ENCODE results near the gene STRAP. TPM values are rescaled to one million over a fixed set of nuclear protein-coding genes. Genes with fewer than 3 reads are reported as not detected.

Gene STRAP
- total and polyA plus RNA-seq, 2 of the 13 experiments (the other 11 are each of a cell fraction or from before 2014, with no cell fraction given): 66.9 to 118 TPM

DNA sequence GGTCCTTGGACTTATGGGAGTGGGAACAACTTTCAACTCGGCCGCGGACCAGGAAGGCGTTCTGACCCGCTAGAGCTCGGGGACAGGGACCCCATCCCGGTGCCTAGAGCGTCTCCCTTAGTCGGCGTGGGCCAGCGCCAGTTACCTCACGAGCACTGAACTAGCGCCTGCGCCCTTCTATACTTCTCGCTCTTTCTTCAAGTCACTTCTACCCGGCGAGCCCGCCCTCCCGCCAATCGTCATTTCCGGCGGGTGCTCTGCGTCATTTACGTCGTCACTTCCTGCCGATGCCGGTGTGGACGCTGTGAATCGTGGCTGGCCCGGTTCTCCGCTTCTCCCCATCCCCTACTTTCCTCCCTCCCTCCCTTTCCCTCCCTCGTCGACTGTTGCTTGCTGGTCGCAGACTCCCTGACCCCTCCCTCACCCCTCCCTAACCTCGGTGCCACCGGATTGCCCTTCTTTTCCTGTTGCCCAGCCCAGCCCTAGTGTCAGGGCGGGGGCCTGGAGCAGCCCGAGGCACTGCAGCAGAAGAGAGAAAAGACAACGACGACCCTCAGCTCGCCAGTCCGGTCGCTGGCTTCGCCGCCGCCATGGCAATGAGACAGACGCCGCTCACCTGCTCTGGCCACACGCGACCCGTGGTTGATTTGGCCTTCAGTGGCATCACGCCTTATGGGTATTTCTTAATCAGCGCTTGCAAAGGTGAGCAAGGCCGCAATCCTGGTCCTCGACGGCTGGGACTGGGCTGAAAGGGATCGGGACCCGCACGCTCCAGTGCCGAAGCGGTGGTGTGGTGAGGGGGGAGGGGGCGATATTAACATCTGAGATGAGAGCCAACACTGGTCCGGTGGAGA, at the start of gene STRAP (continued):
- TF ChIP-seq, protein P1, sequence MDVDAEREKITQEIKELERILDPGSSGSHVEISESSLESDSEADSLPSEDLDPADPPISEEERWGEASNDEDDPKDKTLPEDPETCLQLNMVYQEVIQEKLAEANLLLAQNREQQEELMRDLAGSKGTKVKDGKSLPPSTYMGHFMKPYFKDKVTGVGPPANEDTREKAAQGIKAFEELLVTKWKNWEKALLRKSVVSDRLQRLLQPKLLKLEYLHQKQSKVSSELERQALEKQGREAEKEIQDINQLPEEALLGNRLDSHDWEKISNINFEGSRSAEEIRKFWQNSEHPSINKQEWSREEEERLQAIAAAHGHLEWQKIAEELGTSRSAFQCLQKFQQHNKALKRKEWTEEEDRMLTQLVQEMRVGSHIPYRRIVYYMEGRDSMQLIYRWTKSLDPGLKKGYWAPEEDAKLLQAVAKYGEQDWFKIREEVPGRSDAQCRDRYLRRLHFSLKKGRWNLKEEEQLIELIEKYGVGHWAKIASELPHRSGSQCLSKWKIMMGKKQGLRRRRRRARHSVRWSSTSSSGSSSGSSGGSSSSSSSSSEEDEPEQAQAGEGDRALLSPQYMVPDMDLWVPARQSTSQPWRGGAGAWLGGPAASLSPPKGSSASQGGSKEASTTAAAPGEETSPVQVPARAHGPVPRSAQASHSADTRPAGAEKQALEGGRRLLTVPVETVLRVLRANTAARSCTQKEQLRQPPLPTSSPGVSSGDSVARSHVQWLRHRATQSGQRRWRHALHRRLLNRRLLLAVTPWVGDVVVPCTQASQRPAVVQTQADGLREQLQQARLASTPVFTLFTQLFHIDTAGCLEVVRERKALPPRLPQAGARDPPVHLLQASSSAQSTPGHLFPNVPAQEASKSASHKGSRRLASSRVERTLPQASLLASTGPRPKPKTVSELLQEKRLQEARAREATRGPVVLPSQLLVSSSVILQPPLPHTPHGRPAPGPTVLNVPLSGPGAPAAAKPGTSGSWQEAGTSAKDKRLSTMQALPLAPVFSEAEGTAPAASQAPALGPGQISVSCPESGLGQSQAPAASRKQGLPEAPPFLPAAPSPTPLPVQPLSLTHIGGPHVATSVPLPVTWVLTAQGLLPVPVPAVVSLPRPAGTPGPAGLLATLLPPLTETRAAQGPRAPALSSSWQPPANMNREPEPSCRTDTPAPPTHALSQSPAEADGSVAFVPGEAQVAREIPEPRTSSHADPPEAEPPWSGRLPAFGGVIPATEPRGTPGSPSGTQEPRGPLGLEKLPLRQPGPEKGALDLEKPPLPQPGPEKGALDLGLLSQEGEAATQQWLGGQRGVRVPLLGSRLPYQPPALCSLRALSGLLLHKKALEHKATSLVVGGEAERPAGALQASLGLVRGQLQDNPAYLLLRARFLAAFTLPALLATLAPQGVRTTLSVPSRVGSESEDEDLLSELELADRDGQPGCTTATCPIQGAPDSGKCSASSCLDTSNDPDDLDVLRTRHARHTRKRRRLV (CRISPR knock-in tag; IDR thresholded peaks at IDR 0.05): peak; percentile 84
- TF ChIP-seq, protein P2, sequence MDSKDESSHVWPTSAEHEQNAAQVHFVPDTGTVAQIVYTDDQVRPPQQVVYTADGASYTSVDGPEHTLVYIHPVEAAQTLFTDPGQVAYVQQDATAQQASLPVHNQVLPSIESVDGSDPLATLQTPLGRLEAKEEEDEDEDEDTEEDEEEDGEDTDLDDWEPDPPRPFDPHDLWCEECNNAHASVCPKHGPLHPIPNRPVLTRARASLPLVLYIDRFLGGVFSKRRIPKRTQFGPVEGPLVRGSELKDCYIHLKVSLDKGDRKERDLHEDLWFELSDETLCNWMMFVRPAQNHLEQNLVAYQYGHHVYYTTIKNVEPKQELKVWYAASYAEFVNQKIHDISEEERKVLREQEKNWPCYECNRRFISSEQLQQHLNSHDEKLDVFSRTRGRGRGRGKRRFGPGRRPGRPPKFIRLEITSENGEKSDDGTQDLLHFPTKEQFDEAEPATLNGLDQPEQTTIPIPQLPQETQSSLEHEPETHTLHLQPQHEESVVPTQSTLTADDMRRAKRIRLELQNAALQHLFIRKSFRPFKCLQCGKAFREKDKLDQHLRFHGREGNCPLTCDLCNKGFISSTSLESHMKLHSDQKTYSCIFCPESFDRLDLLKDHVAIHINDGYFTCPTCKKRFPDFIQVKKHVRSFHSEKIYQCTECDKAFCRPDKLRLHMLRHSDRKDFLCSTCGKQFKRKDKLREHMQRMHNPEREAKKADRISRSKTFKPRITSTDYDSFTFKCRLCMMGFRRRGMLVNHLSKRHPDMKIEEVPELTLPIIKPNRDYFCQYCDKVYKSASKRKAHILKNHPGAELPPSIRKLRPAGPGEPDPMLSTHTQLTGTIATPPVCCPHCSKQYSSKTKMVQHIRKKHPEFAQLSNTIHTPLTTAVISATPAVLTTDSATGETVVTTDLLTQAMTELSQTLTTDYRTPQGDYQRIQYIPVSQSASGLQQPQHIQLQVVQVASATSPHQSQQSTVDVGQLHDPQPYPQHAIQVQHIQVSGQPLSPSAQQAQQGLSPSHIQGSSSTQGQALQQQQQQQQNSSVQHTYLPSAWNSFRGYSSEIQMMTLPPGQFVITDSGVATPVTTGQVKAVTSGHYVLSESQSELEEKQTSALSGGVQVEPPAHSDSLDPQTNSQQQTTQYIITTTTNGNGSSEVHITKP (CRISPR knock-in tag; IDR thresholded peaks at IDR 0.05; ENCODE audit: low read depth): no peak
- TF ChIP-seq EED (CRISPR knock-in tag; IDR thresholded peaks at IDR 0.05) (peak; percentile 70), NKX3-1 (CRISPR knock-in tag; IDR thresholded peaks at IDR 0.05) (peak; percentile 60; the same call in 1 of the 2 replicates), MBD4 (IDR thresholded peaks at IDR 0.05; ENCODE audit: borderline replicate concordance, low read length) (no peak)
- TF ChIP-seq, protein P3, sequence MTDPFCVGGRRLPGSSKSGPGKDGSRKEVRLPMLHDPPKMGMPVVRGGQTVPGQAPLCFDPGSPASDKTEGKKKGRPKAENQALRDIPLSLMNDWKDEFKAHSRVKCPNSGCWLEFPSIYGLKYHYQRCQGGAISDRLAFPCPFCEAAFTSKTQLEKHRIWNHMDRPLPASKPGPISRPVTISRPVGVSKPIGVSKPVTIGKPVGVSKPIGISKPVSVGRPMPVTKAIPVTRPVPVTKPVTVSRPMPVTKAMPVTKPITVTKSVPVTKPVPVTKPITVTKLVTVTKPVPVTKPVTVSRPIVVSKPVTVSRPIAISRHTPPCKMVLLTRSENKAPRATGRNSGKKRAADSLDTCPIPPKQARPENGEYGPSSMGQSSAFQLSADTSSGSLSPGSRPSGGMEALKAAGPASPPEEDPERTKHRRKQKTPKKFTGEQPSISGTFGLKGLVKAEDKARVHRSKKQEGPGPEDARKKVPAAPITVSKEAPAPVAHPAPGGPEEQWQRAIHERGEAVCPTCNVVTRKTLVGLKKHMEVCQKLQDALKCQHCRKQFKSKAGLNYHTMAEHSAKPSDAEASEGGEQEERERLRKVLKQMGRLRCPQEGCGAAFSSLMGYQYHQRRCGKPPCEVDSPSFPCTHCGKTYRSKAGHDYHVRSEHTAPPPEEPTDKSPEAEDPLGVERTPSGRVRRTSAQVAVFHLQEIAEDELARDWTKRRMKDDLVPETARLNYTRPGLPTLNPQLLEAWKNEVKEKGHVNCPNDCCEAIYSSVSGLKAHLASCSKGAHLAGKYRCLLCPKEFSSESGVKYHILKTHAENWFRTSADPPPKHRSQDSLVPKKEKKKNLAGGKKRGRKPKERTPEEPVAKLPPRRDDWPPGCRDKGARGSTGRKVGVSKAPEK (CRISPR knock-in tag; IDR thresholded peaks at IDR 0.05; ENCODE audit: borderline replicate concordance): no peak
- TF ChIP-seq, protein P4, sequence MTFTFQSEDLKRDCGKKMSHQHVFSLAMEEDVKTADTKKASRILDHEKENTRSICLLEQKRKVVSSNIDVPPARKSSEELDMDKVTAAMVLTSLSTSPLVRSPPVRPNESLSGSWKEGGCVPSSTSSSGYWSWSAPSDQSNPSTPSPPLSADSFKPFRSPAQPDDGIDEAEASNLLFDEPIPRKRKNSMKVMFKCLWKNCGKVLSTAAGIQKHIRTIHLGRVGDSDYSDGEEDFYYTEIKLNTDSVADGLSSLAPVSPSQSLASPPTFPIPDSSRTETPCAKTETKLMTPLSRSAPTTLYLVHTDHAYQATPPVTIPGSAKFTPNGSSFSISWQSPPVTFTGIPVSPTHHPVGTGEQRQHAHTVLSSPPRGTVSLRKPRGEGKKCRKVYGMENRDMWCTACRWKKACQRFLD (CRISPR knock-in tag; IDR thresholded peaks at IDR 0.05; ENCODE audit: borderline replicate concordance): peak; percentile 68; the same call in 1 of the 2 replicates
- TF ChIP-seq, protein P5, sequence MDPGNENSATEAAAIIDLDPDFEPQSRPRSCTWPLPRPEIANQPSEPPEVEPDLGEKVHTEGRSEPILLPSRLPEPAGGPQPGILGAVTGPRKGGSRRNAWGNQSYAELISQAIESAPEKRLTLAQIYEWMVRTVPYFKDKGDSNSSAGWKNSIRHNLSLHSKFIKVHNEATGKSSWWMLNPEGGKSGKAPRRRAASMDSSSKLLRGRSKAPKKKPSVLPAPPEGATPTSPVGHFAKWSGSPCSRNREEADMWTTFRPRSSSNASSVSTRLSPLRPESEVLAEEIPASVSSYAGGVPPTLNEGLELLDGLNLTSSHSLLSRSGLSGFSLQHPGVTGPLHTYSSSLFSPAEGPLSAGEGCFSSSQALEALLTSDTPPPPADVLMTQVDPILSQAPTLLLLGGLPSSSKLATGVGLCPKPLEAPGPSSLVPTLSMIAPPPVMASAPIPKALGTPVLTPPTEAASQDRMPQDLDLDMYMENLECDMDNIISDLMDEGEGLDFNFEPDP (CRISPR knock-in tag; conservative IDR thresholded peaks at IDR 0.05): no peak
- TF ChIP-seq, protein P6, sequence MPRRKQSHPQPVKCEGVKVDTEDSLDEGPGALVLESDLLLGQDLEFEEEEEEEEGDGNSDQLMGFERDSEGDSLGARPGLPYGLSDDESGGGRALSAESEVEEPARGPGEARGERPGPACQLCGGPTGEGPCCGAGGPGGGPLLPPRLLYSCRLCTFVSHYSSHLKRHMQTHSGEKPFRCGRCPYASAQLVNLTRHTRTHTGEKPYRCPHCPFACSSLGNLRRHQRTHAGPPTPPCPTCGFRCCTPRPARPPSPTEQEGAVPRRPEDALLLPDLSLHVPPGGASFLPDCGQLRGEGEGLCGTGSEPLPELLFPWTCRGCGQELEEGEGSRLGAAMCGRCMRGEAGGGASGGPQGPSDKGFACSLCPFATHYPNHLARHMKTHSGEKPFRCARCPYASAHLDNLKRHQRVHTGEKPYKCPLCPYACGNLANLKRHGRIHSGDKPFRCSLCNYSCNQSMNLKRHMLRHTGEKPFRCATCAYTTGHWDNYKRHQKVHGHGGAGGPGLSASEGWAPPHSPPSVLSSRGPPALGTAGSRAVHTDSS (CRISPR knock-in tag; conservative IDR thresholded peaks at IDR 0.05): no peak

Measured in HepG2 (cell line).